ENCODE measurements around the gene CFAP46.

- no peak for TF ChIP-seq POLR2A (IDR thresholded peaks at IDR 0.05)
- TF ChIP-seq CTCF (IDR thresholded peaks at IDR 0.05): no peak
Observed at GRCh38 chr10:132812520-132812919, 129.8 kb downstream of the CFAP46 start.

All from uterus (tissue), 2 donors.